H7 (cell line): ENCODE measurements around the gene KIF7. TPM values are rescaled to one million over a fixed set of nuclear protein-coding genes. Genes with fewer than 3 reads are reported as not detected.

ENCODE experiments used
- DNase-seq: peaks from one replicate; pipeline ENCODE4 v3.0.0; 2012
- H3K27me3 ChIP-seq: 2 replicates; pipeline ENCODE4 v1.6.0; 2011; ENCODE audit warnings: mild to moderate bottlenecking, low read length; ENCODE audit not compliant: control insufficient read depth, insufficient read depth
- H3K36me3 ChIP-seq: replicated peaks from 2 replicates; pipeline ENCODE4 v1.5.1; 2011; ENCODE audit warnings: low read length; ENCODE audit not compliant: control insufficient read depth, insufficient read depth
- H3K4me3 ChIP-seq: 2 replicates; pipeline ENCODE4 v1.5.1; 2011; ENCODE audit warnings: low read depth, mild to moderate bottlenecking, control low read depth, low read length, moderate library complexity; ENCODE audit not compliant: insufficient read depth
- total RNA-seq: library from RNA; depleted of rRNA; stranded (reverse); fragments of >200 nt; shearing (Covaris generic); gene quantifications from 2 replicates; pipeline ENCODE4 v1.2.3, GENCODE V29; 2014; rRNA removed

The KIF7 gene
- total RNA-seq, 1 experiment from 2014 or later = 7.8 TPM

DNA sequence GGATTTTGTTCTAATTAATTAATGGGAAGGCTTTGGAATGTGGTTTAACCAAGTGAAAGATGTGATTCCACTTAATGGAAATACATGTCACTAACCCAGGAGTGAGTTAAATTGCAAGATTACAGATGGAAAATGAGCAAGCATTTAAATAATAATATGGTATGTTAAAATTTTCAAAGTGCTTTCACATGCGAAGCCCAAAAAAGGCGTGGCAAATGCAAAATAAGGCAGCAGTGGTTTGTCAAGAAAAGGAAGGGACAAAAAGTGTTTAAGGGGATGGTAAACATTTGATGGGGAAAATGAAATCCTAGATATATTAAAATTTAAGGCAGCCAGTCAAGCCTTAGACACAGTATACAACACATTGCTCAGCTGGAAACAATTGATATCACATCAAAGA is 77.1 kb downstream of the KIF7 start:
- H3K27me3 ChIP-seq = no peaks in the 10 kb centered on the region
- peaks cover 9% of the 10 kb centered on the region for H3K36me3 ChIP-seq
- H3K4me3 ChIP-seq = peak overlapping the region; percentile 96
- no peak for DNase-seq

Other genes starting within 250 kb of the KIF7 start
- 0.67 TPM in 1 of 2 replicates, not detected in the other for gene RHCG, start 158.9 kb downstream of the KIF7 start, total RNA-seq
- gene TICRR, start 80.0 kb downstream of the KIF7 start, total RNA-seq = 19.2 and 24.1 TPM in 2 replicates
- gene PLIN1, start 23.9 kb upstream of the KIF7 start, total RNA-seq = 0.18 TPM in 1 of 2 replicates, not detected in the other
- gene PEX11A, start 35.3 kb upstream of the KIF7 start, total RNA-seq = 1.3 and 1.6 TPM in 2 replicates
- gene WDR93, start 35.3 kb upstream of the KIF7 start, total RNA-seq = not detected in 2 replicates
- 1.6 and 2.6 TPM in 2 replicates for gene MESP1, start 95.8 kb upstream of the KIF7 start, total RNA-seq
- 2.0 TPM in 2 replicates for gene MESP2, start 120.9 kb upstream of the KIF7 start, total RNA-seq
- 3.3 and 6.7 TPM in 2 replicates for gene ANPEP, start 159.4 kb upstream of the KIF7 start, total RNA-seq
- 39.6 and 62.8 TPM in 2 replicates for gene AP3S2, start 238.5 kb upstream of the KIF7 start, total RNA-seq